Measurements from ENCODE around the gene CEACAM5.
A peak's percentile ranks its signal among the peaks of the same experiment; 100 is the strongest.
"Not testable (repeated sequence)": the region's sequence is repeated elsewhere in the genome, so short reads cannot be mapped to it uniquely, and the experiment has no call there.

CEACAM5 gene

GRCh38 chr19:41700381-41701195, 7.8 kb upstream of the CEACAM5 start:
- no peak for DNase-seq (ENCODE audit: low read depth, low spot score)
- Histone ChIP-seq H3K4me3 (ENCODE audit: low read length) (no peak overlapping the region), H3K27me3 (ENCODE audit: control insufficient read depth, insufficient read depth, low read length) (no peaks in the 10 kb centered on the region), H3K9me3 (ENCODE audit: control insufficient read depth, insufficient read depth, low read length) (no peaks in the 10 kb centered on the region; the same call in 1 of the 2 replicates), H3K27ac (ENCODE audit: low read length) (no peak overlapping the region), H3K36me3 (ENCODE audit: control insufficient read depth, insufficient read depth, low read length) (no peaks in the 10 kb centered on the region), H3K4me1 (ENCODE audit: control insufficient read depth, insufficient read depth, low read length) (no peaks in the 10 kb centered on the region)
- no CpG with 5 or more reads among the region's 13 CpGs for WGBS (ENCODE audit: insufficient coverage, insufficient read length)

- Histone ChIP-seq H3K4me3 (ENCODE audit: low read length) (no peak overlapping the region), H3K27me3 (ENCODE audit: control insufficient read depth, insufficient read depth, low read length) (no peaks in the 10 kb centered on the region), H3K36me3 (ENCODE audit: control insufficient read depth, insufficient read depth, low read length) (no peaks in the 10 kb centered on the region), H3K9me3 (ENCODE audit: control insufficient read depth, insufficient read depth, low read length) (no peaks in the 10 kb centered on the region; the same call in 1 of the 2 replicates), H3K27ac (ENCODE audit: low read length) (no peak overlapping the region), H3K4me1 (ENCODE audit: control insufficient read depth, insufficient read depth, low read length) (no peaks in the 10 kb centered on the region)
- DNase-seq (ENCODE audit: low read depth, low spot score) = no peak
- no CpG with 5 or more reads among the region's 10 CpGs for WGBS (ENCODE audit: insufficient coverage, insufficient read length)
These were observed 6.9 kb upstream of the CEACAM5 start for GRCh38 chr19:41701401-41702075.

GRCh38 chr19:41702171-41702651, 6.2 kb upstream of the CEACAM5 start:
- H3K4me1 ChIP-seq (ENCODE audit: control insufficient read depth, insufficient read depth, low read length) = no peaks in the 10 kb centered on the region
- H3K27me3 ChIP-seq (ENCODE audit: control insufficient read depth, insufficient read depth, low read length) = no peaks in the 10 kb centered on the region

GRCh38 chr19:41703602-41704293, 4.7 kb upstream of the CEACAM5 start:
- H3K9me3 ChIP-seq (ENCODE audit: control insufficient read depth, insufficient read depth, low read length) = no peaks in the 10 kb centered on the region
- H3K27ac ChIP-seq (ENCODE audit: low read length) = no peak overlapping the region
- WGBS (ENCODE audit: insufficient coverage, insufficient read length) = no CpG with 5 or more reads among the region's 8 CpGs
- no peak for DNase-seq (ENCODE audit: low read depth, low spot score)
- H3K36me3 ChIP-seq (ENCODE audit: control insufficient read depth, insufficient read depth, low read length) = no peaks in the 10 kb centered on the region
- no peaks in the 10 kb centered on the region; the same call in 1 of the 2 replicates for H3K4me1 ChIP-seq (ENCODE audit: control insufficient read depth, insufficient read depth, low read length)
- H3K27me3 ChIP-seq (ENCODE audit: control insufficient read depth, insufficient read depth, low read length) = no peaks in the 10 kb centered on the region
- no peak overlapping the region for H3K4me3 ChIP-seq (ENCODE audit: low read length)

More at GRCh38 chr19:41702171-41702651, 6.2 kb upstream of the CEACAM5 start:
- WGBS (ENCODE audit: insufficient coverage, insufficient read length) = no CpG with 5 or more reads among the region's 3 CpGs
- H3K36me3 ChIP-seq (ENCODE audit: control insufficient read depth, insufficient read depth, low read length) = no peaks in the 10 kb centered on the region
- H3K9me3 ChIP-seq (ENCODE audit: control insufficient read depth, insufficient read depth, low read length) = no peaks in the 10 kb centered on the region
- no peak overlapping the region for H3K27ac ChIP-seq (ENCODE audit: low read length)
- no peak for DNase-seq (ENCODE audit: low read depth, low spot score)
- no peak overlapping the region for H3K4me3 ChIP-seq (ENCODE audit: low read length)

GRCh38 chr19:41705393-41706174, 2.8 kb upstream of the CEACAM5 start:
- WGBS (ENCODE audit: insufficient coverage, insufficient read length) = no CpG with 5 or more reads among the region's 10 CpGs
- DNase-seq (ENCODE audit: low read depth, low spot score) = no peak

GRCh38 chr19:41706741-41707501, 1.5 kb upstream of the CEACAM5 start:
- Histone ChIP-seq H3K27ac (ENCODE audit: low read length) (no peak overlapping the region), H3K9me3 (ENCODE audit: control insufficient read depth, insufficient read depth, low read length) (no peaks in the 10 kb centered on the region), H3K4me3 (ENCODE audit: low read length) (peak overlapping the region; percentile 4; the same call in 1 of the 2 replicates), H3K4me1 (ENCODE audit: control insufficient read depth, insufficient read depth, low read length) (no peaks in the 10 kb centered on the region; the same call in 1 of the 2 replicates), H3K27me3 (ENCODE audit: control insufficient read depth, insufficient read depth, low read length) (no peaks in the 10 kb centered on the region), H3K36me3 (ENCODE audit: control insufficient read depth, insufficient read depth, low read length) (no peaks in the 10 kb centered on the region)
- WGBS (ENCODE audit: insufficient coverage, insufficient read length) = no CpG with 5 or more reads among the region's 26 CpGs
- DNase-seq (ENCODE audit: low read depth, low spot score) = peak; percentile 48

More at GRCh38 chr19:41705393-41706174, 2.8 kb upstream of the CEACAM5 start:
- Histone ChIP-seq H3K4me1 (ENCODE audit: control insufficient read depth, insufficient read depth, low read length) (no peaks in the 10 kb centered on the region; the same call in 1 of the 2 replicates), H3K4me3 (ENCODE audit: low read length) (no peak overlapping the region), H3K27me3 (ENCODE audit: control insufficient read depth, insufficient read depth, low read length) (no peaks in the 10 kb centered on the region), H3K27ac (ENCODE audit: low read length) (no peak overlapping the region), H3K9me3 (ENCODE audit: control insufficient read depth, insufficient read depth, low read length) (no peaks in the 10 kb centered on the region), H3K36me3 (ENCODE audit: control insufficient read depth, insufficient read depth, low read length) (no peaks in the 10 kb centered on the region)

- H3K36me3 ChIP-seq (ENCODE audit: control insufficient read depth, insufficient read depth, low read length) = no peaks in the 10 kb centered on the region
- H3K27me3 ChIP-seq (ENCODE audit: control insufficient read depth, insufficient read depth, low read length) = no peaks in the 10 kb centered on the region
- DNase-seq (ENCODE audit: low read depth, low spot score) = no peak
These were observed 969 bp upstream of the CEACAM5 start for GRCh38 chr19:41707502-41707812.

GRCh38 chr19:41707871-41708371, 505 bp upstream of the CEACAM5 start:
- Histone ChIP-seq H3K4me1 (ENCODE audit: control insufficient read depth, insufficient read depth, low read length) (no peaks in the 10 kb centered on the region; the same call in 1 of the 2 replicates), H3K27ac (ENCODE audit: low read length) (no peak overlapping the region), H3K4me3 (ENCODE audit: low read length) (no peak overlapping the region), H3K9me3 (ENCODE audit: control insufficient read depth, insufficient read depth, low read length) (no peaks in the 10 kb centered on the region; the same call in 1 of the 2 replicates), H3K36me3 (ENCODE audit: control insufficient read depth, insufficient read depth, low read length) (no peaks in the 10 kb centered on the region), H3K27me3 (ENCODE audit: control insufficient read depth, insufficient read depth, low read length) (no peaks in the 10 kb centered on the region)
- no CpG with 5 or more reads among the region's 5 CpGs for WGBS (ENCODE audit: insufficient coverage, insufficient read length)
- DNase-seq (ENCODE audit: low read depth, low spot score) = no peak

More at GRCh38 chr19:41707502-41707812, 969 bp upstream of the CEACAM5 start:
- no peak overlapping the region for H3K27ac ChIP-seq (ENCODE audit: low read length)
- no CpG with 5 or more reads among the region's 5 CpGs for WGBS (ENCODE audit: insufficient coverage, insufficient read length)
- H3K4me1 ChIP-seq (ENCODE audit: control insufficient read depth, insufficient read depth, low read length) = no peaks in the 10 kb centered on the region; the same call in 1 of the 2 replicates
- H3K4me3 ChIP-seq (ENCODE audit: low read length) = no peak overlapping the region
- H3K9me3 ChIP-seq (ENCODE audit: control insufficient read depth, insufficient read depth, low read length) = no peaks in the 10 kb centered on the region; the same call in 1 of the 2 replicates

- H3K4me3 ChIP-seq (ENCODE audit: low read length); H3K9me3 ChIP-seq (ENCODE audit: control insufficient read depth, insufficient read depth, low read length); DNase-seq (ENCODE audit: low read depth, low spot score); H3K4me1 ChIP-seq (ENCODE audit: control insufficient read depth, insufficient read depth, low read length); H3K27ac ChIP-seq (ENCODE audit: low read length); H3K36me3 ChIP-seq (ENCODE audit: control insufficient read depth, insufficient read depth, low read length); H3K27me3 ChIP-seq (ENCODE audit: control insufficient read depth, insufficient read depth, low read length): not testable (repeated sequence)
- no CpG with 5 or more reads among the region's 8 CpGs for WGBS (ENCODE audit: insufficient coverage, insufficient read length)
These were observed 1.1 kb downstream of the CEACAM5 start for GRCh38 chr19:41709516-41709915.

Data from iPS DF 6.9 (cell line).